Neuronal stem cell (in vitro differentiated cells): ENCODE results near the gene USP24.
"Not testable (repeated sequence)": the region's sequence is repeated elsewhere in the genome, so short reads cannot be mapped to it uniquely, and the experiment has no call there.

Experiments used
- DNase-seq: peaks from one replicate; pipeline ENCODE4 v3.0.0-alpha.2; 2013; ENCODE audit warnings: low spot score
- H2AFZ ChIP-seq: one replicate; pipeline ENCODE4 v1.6.1; 2013; ENCODE audit warnings: mild to moderate bottlenecking, low read length, inconsistent platforms
- H2AK5ac ChIP-seq: 2 replicates; pipeline ENCODE4 v1.6.1; 2013; ENCODE audit warnings: low read depth, mild to moderate bottlenecking, inconsistent platforms, low read length, moderate library complexity, mixed read lengths
- H2BK120ac ChIP-seq: 2 replicates; pipeline ENCODE4 v1.6.1; 2013; ENCODE audit warnings: low read depth, mild to moderate bottlenecking, inconsistent platforms, low read length, moderate library complexity, mixed read lengths
- H2BK12ac ChIP-seq: one replicate; pipeline ENCODE4 v1.6.1; 2013; ENCODE audit warnings: low read length, inconsistent platforms
- H2BK15ac ChIP-seq: 2 replicates; pipeline ENCODE4 v1.6.1; 2013; ENCODE audit warnings: mild to moderate bottlenecking, low read length, inconsistent platforms, mixed read lengths
- H2BK5ac ChIP-seq: one replicate; pipeline ENCODE4 v1.6.1; 2013; ENCODE audit warnings: inconsistent platforms, mild to moderate bottlenecking, low read length, moderate library complexity
- H3K14ac ChIP-seq: one replicate; pipeline ENCODE4 v1.6.1; 2013; ENCODE audit warnings: low read length, inconsistent platforms
- H3K18ac ChIP-seq: 2 replicates; pipeline ENCODE4 v1.6.1; 2013; ENCODE audit warnings: low read length, inconsistent platforms
- H3K23ac ChIP-seq: 2 replicates; pipeline ENCODE4 v1.6.1; 2013; ENCODE audit warnings: low read depth, mild to moderate bottlenecking, mixed read lengths, low read length, inconsistent platforms; ENCODE audit not compliant: poor library complexity
- H3K27ac ChIP-seq: replicated peaks from 3 replicates; pipeline ENCODE4 v1.5.1; 2013; ENCODE audit warnings: low read length, inconsistent platforms
- H3K27me3 ChIP-seq, 3 experiments: 2 replicates each; pipeline ENCODE4 v1.6.1; 2013; ENCODE audit warnings: low read length in 3 of 3, mild to moderate bottlenecking in 2 of 3, inconsistent platforms in 1 of 3, low read depth in 1 of 3, mixed read lengths in 1 of 3, moderate library complexity in 1 of 3; ENCODE audit not compliant: control insufficient read depth in 3 of 3, insufficient read depth in 3 of 3
- H3K36me3 ChIP-seq, 2 donors: replicated peaks in 1 of 2; 2 replicates each; pipeline ENCODE4 v1.6.1; 2013; ENCODE audit warnings: low read length in 2 of 2; ENCODE audit not compliant: control insufficient read depth in 2 of 2, insufficient read depth in 2 of 2
- H3K4ac ChIP-seq: 2 replicates; pipeline ENCODE4 v1.6.1; 2013; ENCODE audit warnings: inconsistent platforms, mild to moderate bottlenecking, low read length, moderate library complexity
- H3K4me1 ChIP-seq, 2 donors: 1 replicate in 1 of 2; 2 replicates in 1 of 2; pipeline ENCODE4 v1.6.1; 2013; ENCODE audit warnings: low read length in 2 of 2, low read depth in 1 of 2; ENCODE audit not compliant: control insufficient read depth in 2 of 2, insufficient read depth in 1 of 2
- H3K4me2 ChIP-seq: one replicate; pipeline ENCODE4 v1.6.1; 2013; ENCODE audit warnings: mild to moderate bottlenecking, low read length, inconsistent platforms; ENCODE audit not compliant: insufficient read depth, poor library complexity, severe bottlenecking
- H3K4me3 ChIP-seq, 2 donors: 2 replicates each; pipeline ENCODE4 v1.5.1; 2013; ENCODE audit warnings: low read length in 2 of 2, mild to moderate bottlenecking in 2 of 2, inconsistent platforms in 1 of 2, moderate library complexity in 1 of 2
- H3K79me1 ChIP-seq: one replicate; pipeline ENCODE4 v1.6.1; 2013; ENCODE audit warnings: low read depth, mild to moderate bottlenecking, inconsistent platforms, low read length, moderate library complexity
- H3K9ac ChIP-seq: one replicate; pipeline ENCODE4 v1.6.1; 2013; ENCODE audit warnings: mild to moderate bottlenecking, low read depth, low read length, inconsistent platforms; ENCODE audit not compliant: poor library complexity
- H3K9me3 ChIP-seq, 2 donors: replicated peaks in 1 of 2; 2 replicates each; pipeline versions ENCODE3 to v1.6.1; 2013; ENCODE audit warnings: low read length in 2 of 2, mild to moderate bottlenecking in 2 of 2, inconsistent platforms in 1 of 2, low read depth in 1 of 2, mixed read lengths in 1 of 2, moderate library complexity in 1 of 2; ENCODE audit not compliant: control insufficient read depth in 2 of 2, insufficient read depth in 1 of 2
- H4K8ac ChIP-seq: one replicate; pipeline ENCODE4 v1.6.1; 2013; ENCODE audit warnings: low read depth, mild to moderate bottlenecking, inconsistent platforms, low read length, moderate library complexity
- H4K91ac ChIP-seq: one replicate; pipeline ENCODE4 v1.6.1; 2013; ENCODE audit warnings: low read length, low read depth, mild to moderate bottlenecking, inconsistent platforms; ENCODE audit not compliant: poor library complexity
- WGBS, 2 donors: extraction: QIAGEN DNeasy Blood & Tissue Kit; methylation state at CpG; one replicate each; pipeline ENCODE4 v1.1.7; 2013; ENCODE audit warnings: missing lambda C conversion rate in 2 of 2, mixed read lengths in 1 of 2; ENCODE audit not compliant: insufficient read length in 2 of 2, insufficient replicate concordance in 1 of 2; ENCODE audit errors: extremely low coverage in 2 of 2; 5-methylcytosine and 5-hydroxymethylcytosine counted together

The USP24 gene

DNA sequence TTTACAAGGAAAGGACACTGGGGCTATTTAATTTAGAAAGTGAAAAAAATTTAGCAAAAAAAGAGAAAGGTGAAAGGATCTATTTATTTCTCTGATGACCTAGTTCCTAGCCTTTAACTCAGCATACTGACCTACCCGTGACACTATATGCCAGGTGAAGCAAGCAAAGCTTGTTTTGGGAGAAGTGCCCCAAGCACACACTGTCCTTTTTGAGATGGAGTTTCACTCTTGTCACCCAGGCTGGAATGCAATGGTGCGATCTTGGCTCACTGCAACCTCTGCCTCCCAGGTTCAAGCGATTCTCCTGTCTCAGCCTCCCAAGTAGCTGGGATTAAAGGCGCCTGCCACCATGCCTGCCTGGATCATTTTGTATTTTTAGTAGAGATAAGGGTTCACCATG lies 14.6 kb upstream of the USP24 start:
- H2BK5ac ChIP-seq, result not testable (repeated sequence)
- WGBS, 2 donors, result no CpG with 5 or more reads among the region's 4 CpGs

DNA sequence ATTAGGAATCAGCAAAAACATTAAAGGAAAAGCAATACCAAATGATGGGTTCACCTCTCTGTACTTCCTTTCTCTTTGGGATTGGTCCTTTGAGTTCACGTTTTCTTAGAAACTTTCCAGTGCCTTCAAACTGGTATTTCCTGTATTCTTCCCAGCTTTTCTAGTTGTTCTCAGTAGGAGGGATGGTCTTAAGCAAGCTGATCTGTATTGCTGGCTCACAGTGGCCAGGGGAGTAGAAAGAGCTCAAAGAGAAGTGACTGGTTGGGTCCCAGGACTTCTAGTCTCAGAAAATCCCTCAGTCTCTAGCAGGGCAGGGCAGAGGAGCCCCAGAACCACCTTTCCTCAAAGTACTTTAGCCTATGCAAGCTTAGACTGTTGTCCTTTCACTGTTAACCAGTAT lies 10.1 kb upstream of the USP24 start:
- H2AFZ ChIP-seq, result peak overlapping the region; percentile 55
- no peaks in the 10 kb centered on the region for H3K4me1 ChIP-seq
- peaks cover 0 to 2% (median 0%) of the 10 kb centered on the region in 3 experiments for H3K27me3 ChIP-seq
- H3K23ac ChIP-seq, result no peak overlapping the region
- no peak overlapping the region for H3K9ac ChIP-seq
- no peak overlapping the region for H3K27ac ChIP-seq
- H3K14ac ChIP-seq, result no peak overlapping the region
- H3K9me3 ChIP-seq, result peaks cover 0 to 1% of the 10 kb centered on the region in 2 donors
- H2AK5ac ChIP-seq, result no peak overlapping the region
- H3K18ac ChIP-seq, result no peak overlapping the region
- H3K79me1 ChIP-seq, result no peaks in the 10 kb centered on the region
- no peak overlapping the region for H2BK5ac ChIP-seq
- H2BK12ac ChIP-seq, result no peak overlapping the region
- no peak overlapping the region for H4K91ac ChIP-seq
- no peak overlapping the region for H2BK15ac ChIP-seq
- DNase-seq, result no peak
- no peaks in the 10 kb centered on the region for H3K36me3 ChIP-seq
- no peak overlapping the region for H3K4me3 ChIP-seq
- WGBS, 2 donors, result no CpG with 5 or more reads among the region's 1 CpG
- no peak overlapping the region for H4K8ac ChIP-seq
- no peak overlapping the region for H3K4ac ChIP-seq
- H2BK120ac ChIP-seq, result no peak overlapping the region
- H3K4me2 ChIP-seq, result no peak overlapping the region

More for the DNA sequence above, 14.6 kb upstream of the USP24 start:
- not testable (repeated sequence) for H3K9me3 ChIP-seq, H3K27me3 ChIP-seq, H2BK15ac ChIP-seq, H3K14ac ChIP-seq, H3K27ac ChIP-seq, H2BK120ac ChIP-seq, H3K4ac ChIP-seq, H3K4me1 ChIP-seq, H4K8ac ChIP-seq, DNase-seq, H3K9ac ChIP-seq, H3K23ac ChIP-seq, H2AFZ ChIP-seq, H3K4me3 ChIP-seq, H4K91ac ChIP-seq, H3K4me2 ChIP-seq, H3K36me3 ChIP-seq, H3K18ac ChIP-seq, H2BK12ac ChIP-seq, H3K79me1 ChIP-seq, H2AK5ac ChIP-seq

DNA sequence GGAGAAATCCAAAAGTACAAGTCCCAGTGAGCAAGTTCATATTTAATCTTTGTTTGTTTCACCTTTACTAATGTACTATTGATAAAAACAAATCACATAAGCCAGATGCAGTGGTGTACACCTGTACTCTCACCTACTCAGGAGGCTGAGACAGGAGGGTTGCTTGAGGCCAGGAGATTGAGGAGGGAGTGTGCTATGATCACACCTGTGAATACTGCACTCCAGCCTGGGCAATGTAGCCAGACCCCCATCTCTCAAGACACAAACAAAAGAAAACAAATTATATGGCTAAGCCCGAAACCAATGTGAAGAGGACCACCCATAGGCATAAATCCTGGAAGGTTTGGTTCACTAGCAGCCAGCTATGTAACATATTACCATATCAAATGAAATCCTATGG lies 9.6 kb upstream of the USP24 start:
- peaks cover 0 to 2% (median 0%) of the 10 kb centered on the region in 3 experiments for H3K27me3 ChIP-seq
- no peak for DNase-seq
- no peak overlapping the region for H3K18ac ChIP-seq
- H2AFZ ChIP-seq, result no peak overlapping the region
- no peak overlapping the region for H3K4me2 ChIP-seq
- H3K36me3 ChIP-seq, result no peaks in the 10 kb centered on the region
- H3K14ac ChIP-seq, result no peak overlapping the region
- H3K23ac ChIP-seq, result no peak overlapping the region
- peaks cover 0 to 1% of the 10 kb centered on the region in 2 donors for H3K9me3 ChIP-seq
- no peak overlapping the region for H3K27ac ChIP-seq
- no peak overlapping the region for H2AK5ac ChIP-seq
- no peak overlapping the region for H2BK120ac ChIP-seq
- no peak overlapping the region for H3K9ac ChIP-seq
- H3K4me1 ChIP-seq, result no peaks in the 10 kb centered on the region
- WGBS, 2 donors, result no CpG with 5 or more reads among the region's 1 CpG
- no peak overlapping the region for H2BK12ac ChIP-seq
- no peak overlapping the region for H2BK5ac ChIP-seq
- no peak overlapping the region for H3K4me3 ChIP-seq
- H4K91ac ChIP-seq, result no peak overlapping the region
- no peaks in the 10 kb centered on the region for H3K79me1 ChIP-seq
- H2BK15ac ChIP-seq, result no peak overlapping the region
- H3K4ac ChIP-seq, result no peak overlapping the region
- H4K8ac ChIP-seq, result no peak overlapping the region

DNA sequence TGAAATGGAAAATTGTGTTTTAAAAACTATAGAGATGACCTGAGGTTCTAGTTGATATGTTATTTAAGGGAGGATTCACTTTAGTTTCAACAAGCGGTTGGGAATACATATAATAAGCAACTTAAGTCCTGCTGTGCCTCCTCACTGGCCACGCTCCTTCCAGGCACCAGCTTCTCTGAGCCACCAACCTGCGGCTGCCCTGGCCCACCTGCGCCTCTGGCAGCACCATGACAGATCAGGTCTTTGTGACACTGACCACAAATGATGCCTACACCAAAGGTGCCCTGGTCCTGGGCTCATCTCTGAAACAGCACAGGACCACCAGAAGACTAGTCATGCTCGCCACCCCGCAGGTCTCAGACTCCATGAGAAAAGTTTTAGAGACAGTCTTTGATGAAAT lies 7.0 kb upstream of the USP24 start:
- Histone ChIP-seq H3K9ac (no peak overlapping the region), H2BK5ac (no peak overlapping the region), H2AK5ac (no peak overlapping the region), H3K79me1 (no peaks in the 10 kb centered on the region), H2BK12ac (no peak overlapping the region), H4K91ac (no peak overlapping the region), H3K23ac (no peak overlapping the region), H3K4me2 (no peak overlapping the region), H3K4ac (no peak overlapping the region), H2BK120ac (no peak overlapping the region), H3K14ac (no peak overlapping the region), H3K9me3 (peaks cover 0 to 1% of the 10 kb centered on the region in 2 donors), H3K18ac (peak overlapping the region; percentile 59), H2AFZ (no peak overlapping the region), H3K36me3 (no peaks in the 10 kb centered on the region), H3K27ac (no peak overlapping the region), H4K8ac (no peak overlapping the region), H3K27me3 (peaks cover 0 to 2% (median 0%) of the 10 kb centered on the region in 3 experiments), H3K4me1 (peaks cover 0 to 3% of the 10 kb centered on the region in 2 donors), H3K4me3 (no peak overlapping the region), H2BK15ac (no peak overlapping the region)
- DNase-seq, result no peak
- no CpG with 5 or more reads among the region's 6 CpGs for WGBS, 2 donors
